Inflammatory macrophage treated with lipopolysaccharide for 1 hour (primary cell): ENCODE data around the gene PTS.
A peak's percentile ranks its signal among the peaks of the same experiment; 100 is the strongest.
"Not testable (repeated sequence)": the region's sequence is repeated elsewhere in the genome, so short reads cannot be mapped to it uniquely, and the experiment has no call there.

Experiments
- DNase-seq, 2 donors: peaks; one replicate each; pipeline ENCODE4 v3.0.0-alpha.2; 2020 to 2022

PTS gene

DNA sequence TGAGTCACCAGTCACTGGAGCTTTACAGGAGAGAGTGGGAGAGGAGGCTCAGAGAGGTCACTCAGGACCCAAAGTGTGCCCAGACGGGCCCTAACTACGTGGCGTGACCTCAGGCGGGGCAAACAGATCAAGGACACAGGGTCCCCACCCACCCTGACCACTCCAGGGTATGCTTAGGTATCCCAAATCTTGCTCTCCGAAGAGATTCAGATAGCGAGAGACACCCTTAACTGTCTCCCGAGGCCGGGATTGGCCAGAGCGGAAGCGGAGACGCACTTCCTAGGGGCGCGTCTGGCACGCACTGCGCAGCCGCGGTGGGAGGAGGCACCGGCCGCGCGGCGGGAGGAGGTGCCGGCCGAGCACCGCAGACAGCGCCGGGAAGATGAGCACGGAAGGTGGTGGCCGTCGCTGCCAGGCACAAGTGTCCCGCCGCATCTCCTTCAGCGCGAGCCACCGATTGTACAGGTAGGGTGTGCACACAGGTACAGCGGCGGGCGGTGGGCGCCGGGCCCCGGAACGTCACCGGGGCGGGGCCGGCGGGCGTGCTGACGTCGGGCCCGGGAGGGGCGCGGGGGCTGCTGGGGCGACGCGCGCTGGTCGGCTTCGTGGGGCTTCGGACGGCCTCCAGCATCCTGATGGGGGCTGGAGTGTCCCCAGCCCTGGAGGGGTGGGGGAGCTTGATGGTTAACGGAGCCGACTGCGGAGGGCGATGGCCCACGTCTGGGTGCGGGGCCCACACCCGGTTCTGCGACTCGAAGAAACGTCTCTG lies at the start of gene PTS:
TSS of gene PTS (plus strand) at position 367 of the 769 bp plus-strand sequence. CDS start at position 383, 16 bp downstream.
- peak; percentile 85 to 91 for DNase-seq

DNA sequence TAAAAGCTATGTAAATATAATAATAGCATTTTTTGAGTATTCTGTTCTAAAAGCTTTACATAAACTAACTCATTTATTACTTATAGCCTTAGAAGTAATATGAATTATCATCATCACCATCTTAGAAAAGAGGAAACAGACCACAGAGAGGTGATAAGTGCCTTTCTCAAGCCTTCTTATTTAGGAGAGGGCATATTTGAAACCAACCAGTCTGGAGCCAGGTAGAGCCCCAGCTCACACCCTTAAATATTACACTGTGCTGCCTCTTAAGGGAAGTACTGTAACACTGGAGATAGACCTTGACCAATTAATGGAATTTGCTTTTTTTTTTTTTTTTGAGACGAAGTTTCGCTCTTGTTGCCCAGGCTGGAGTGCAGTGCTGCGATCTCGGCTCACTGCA lies 48.6 kb upstream of the PTS start:
- DNase-seq, result no peak

DNA sequence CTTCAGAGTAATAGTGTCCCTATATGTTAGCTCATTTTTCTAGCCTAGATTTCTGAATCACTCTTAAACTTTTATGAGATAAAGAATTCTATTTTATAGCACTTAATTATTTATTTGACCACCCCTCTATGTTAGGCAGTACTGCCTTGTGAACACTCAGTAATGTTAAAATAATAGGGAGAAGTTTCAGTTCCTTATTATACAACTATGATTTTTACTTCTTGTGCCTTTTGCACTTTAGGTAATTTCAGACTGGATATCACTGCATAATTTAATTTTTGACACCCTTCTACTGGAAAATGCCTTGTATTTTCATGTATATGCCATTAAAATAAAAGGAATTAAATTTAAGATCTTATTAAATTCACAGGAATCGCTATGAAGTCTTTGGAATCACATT lies 47.8 kb upstream of the PTS start:
- DNase-seq, result no peak

DNA sequence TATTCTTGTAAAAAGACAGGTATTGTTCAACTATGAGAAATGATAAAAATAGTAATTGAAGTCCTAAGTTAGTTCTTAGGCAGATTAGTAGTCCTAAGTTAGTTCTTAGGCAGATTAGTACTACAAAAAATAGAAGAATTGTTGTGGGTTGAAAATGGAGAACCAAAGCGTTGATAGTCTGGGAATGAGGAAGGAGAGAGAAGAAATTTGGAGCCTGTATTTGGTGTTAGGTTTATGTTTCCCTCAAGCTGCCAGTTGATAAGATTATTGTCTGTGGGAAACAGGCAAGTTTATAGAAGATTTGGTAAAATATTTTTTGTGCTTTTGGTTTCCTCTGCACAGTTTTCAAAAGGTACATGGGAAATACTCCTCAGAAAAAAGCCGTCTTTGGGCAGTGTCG lies 47.3 kb upstream of the PTS start:
- peak in 1 of 2 donors; percentile 29 for DNase-seq

DNA sequence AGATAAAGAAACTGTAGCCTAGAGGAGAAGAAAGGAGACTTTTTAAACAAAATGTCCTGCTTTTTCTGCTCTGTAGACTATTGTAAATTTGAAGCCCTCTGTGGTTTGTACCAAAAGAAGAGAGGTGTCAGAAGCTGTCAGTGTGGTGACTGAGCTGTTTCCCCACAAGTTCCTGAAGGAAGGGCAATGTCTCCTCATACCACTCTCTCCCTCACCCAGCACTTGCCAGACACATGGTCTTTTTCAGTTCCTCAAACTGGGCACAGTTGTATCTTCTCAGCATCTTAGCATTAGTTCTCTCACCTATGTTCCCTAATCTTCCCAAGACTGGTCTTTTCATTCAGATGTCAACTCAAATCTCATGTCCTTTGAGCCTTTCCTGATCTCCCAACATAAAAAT lies 46.6 kb upstream of the PTS start:
- DNase-seq, result peak; percentile 52 to 54

DNA sequence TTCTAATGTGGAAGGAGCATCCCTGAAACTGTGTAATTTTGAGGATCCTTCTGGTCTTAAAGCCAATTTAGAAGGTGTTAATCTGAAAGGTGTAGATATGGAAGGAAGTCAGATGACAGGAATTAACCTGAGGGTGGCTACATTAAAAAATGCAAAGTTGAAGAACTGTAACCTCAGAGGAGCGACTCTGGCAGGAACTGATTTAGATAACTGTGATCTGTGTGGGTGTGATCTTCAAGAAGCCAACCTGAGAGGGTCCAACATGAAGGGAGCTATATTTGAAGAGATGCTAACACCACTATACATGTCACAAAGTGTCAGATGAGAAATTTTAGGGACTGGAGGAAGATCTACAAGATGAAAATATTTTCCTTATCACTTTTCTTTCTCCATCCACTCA lies 43.4 kb upstream of the PTS start:
- no peak for DNase-seq

DNA sequence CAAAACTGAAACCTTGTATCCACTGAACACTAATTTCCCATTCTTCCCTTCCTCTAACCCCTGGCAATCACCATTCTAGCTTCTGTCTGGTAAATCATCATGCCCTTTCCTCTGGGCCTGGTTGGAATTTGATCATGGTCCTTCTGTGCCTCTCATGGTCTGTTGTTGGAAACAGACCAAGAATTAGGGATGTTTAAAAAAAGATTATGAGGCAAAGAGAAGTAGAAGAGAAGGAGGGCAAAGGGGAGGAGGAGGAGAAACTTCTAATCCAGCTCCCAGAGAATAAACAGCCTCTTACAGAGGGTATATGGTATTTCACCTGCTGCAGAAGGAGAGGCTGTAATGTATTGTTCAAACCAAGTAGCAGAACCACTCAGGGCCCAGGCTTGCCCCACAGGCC lies 40.3 kb upstream of the PTS start:
- DNase-seq, result no peak

DNA sequence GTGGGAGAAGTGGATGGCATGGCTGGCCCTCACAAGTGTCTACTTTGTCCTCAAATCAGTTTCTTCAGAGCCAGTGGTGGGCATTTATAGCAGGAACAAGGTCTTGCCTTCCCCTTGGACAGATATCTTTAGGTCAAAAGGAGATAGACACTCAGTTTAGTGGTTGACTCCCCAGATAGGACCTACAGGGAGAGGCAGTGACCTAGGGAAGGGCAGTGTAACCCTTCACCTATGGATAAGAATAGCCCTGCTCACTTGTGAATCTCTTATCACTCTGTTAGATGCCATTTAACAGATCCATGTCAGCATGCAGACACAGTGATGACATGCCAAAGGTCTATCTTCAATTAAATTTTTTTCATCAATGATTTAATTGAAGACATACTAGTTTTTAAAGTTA lies 39.9 kb upstream of the PTS start:
- no peak for DNase-seq

DNA sequence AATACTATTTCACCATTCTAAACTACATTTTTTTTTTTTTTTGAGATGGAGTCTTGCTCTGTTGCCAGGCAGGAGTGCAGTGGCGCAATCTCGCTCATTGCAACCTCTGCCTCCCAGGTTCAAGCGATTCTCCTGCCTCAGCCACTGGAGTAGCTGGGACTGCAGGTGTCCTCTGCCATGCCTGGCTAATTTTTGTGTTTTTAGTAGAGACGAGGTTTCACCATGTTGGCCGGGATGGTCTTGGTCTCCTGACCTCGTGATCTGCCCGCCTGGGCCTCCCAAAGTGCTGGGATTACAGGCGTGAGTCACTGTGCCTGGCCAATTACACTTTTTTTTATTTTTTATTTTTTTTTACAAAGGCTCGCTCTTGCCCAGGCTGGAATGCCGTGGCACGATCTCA lies 31.1 kb upstream of the PTS start:
- not testable (repeated sequence) for DNase-seq

DNA sequence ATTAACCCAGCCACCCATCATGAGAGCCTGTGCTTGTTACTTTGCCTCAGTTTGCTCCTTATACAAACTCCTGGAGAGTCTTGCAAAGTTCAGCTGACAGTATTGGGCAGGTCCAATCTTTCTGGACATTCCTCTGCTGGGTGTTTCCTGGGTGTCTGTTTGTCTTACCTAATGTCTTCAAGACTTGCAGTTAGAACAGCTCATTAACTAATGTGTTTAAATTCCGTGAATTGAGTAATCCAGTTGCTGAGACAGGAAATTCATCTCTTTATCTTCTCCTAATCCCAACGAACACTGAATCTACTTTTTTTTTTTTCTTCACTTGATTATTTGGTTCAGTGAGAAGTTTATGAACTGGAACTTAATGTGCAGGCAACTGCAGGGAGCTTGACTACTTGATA lies 30.3 kb upstream of the PTS start:
- no peak for DNase-seq

DNA sequence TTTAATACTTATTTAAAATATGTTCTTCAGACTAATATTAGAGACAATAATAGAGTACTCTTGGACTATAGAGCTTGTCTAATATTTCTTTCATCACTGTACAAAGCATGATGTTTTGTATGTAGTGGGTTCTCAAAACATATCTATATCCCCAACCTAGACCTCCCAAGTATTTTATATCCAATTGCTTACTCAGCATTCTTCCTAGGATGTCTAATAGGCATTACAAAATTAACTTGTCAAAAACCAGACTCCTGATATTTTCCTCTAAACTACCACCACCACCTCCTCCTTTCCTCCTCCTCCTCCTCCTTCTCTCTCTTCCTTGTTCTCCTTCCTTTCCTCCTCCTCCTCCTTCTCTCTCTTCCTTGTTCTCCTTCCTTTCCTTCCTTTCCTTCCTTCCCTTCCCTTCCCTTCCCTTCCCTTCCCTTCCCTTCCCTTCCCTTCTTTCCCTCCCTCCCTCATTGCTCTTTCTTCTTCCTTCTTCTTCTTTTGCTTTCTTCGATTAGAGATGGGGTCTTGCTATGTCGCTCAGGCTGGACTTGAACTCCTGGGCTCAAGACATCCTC lies 29.6 kb upstream of the PTS start:
- no peak for DNase-seq

DNA sequence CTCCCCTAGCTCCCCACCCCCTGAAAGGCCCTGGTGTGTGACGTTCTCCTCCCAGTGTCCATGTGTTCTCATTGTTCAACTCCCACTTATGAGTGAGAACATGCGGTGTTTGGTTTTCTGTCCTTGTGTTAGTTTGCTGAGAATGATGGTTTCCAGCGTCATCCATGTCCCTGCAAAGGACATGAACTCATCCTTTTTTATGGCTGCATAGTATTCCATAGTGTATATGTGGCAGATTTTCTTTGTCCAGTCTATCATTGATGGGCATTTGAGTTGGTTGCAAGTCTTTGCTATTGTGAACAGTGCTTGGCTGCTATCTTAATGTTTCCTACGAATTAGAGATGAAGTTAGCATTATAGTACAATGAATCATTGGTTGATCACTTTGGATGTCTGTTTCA lies 27.1 kb upstream of the PTS start:
- DNase-seq, result not testable (repeated sequence)

DNA sequence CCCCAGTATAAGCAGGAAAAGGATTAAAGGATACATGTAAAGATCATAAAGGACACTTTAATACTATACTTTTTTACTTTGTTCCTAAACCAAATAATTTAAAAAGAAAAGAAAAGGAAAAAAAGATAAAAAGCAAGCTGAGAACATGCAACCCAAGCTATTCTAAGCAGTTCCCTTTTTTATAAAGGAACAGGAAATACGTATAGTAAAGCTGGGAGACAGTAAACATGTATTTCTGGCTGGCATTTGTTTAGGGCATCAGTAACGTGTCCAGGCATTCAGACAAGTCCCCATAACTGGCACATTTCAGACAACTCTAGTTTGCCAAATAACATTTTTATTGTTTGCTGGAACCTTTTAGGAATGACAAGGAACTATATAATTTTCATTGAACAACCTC lies 26.0 kb upstream of the PTS start:
- DNase-seq, result no peak

DNA sequence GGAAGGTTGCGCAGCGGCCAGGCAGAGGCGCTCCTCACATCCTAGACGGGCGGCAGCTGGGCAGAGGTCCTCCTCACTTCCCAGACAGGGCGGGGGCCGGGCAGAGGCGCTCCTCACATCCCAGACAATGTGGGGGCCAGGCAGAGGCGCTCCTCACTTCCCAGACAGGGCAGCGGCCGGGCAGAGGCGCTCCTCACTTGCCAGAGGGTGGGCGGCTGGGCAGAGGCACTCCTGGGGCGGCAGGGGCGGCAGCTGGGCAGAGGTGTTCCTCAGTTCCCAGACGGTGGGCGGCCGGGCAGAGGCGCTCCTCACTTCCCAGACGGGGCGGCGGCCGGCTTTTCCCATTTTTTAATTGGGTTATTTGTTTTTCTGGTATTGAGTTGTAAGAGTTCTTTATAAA lies 20.2 kb upstream of the PTS start:
- no peak for DNase-seq

DNA sequence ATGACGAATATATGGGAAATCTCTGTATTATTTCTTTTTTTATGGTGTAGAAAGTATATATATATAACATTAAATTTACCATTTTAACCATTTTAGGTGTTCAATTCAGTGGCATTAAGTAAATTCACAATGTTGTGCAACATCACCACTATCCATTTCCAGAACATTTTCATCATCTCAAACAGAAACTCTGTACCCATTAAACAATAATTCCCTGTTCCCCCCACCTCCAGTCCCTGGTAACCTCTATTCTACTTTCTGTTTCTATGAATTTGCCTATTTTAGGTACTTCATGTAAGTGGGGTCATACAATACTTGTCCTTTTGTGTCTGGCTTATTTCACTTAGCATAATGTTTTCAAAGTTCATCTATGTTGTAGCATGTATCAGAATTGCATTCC lies 15.3 kb upstream of the PTS start:
- DNase-seq, result no peak

DNA sequence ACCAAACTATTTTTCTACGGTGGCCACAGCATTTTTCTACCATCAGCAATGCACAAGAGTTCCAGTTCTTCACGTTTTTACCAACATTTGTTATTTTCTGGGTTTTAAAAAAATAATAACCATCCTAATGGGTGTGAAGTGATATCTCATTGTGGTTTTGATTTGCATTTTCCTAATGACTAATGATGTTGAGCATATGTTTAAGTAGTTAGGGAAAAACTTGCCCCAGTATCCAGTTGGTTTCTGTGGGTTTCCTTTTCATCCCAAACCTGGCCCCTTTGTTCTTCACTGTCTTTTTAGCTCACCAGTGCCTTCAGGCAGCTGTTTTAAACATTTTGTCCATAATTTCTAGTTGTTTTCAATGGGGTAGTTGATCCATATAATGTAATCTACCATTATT lies 14.7 kb upstream of the PTS start:
- DNase-seq, result no peak

DNA sequence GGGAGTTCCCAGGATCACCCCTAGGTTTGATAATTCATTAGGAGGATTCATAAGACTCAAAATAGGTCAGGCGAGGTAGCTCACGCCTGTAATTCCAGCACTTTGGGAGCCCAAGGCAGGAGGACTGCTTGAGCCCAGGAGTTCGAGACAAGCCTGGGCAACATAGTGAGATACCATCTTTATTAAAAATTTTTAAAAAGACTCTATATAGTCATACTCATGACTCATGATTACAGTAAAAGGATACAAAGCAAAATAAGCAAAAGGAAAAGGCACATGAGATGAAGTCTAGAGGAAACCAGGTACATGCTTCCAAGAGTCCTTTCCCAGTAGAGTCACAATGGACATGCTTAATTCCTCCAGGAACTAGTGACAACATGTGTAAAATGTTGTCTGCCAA lies 13.9 kb upstream of the PTS start:
- no peak for DNase-seq

DNA sequence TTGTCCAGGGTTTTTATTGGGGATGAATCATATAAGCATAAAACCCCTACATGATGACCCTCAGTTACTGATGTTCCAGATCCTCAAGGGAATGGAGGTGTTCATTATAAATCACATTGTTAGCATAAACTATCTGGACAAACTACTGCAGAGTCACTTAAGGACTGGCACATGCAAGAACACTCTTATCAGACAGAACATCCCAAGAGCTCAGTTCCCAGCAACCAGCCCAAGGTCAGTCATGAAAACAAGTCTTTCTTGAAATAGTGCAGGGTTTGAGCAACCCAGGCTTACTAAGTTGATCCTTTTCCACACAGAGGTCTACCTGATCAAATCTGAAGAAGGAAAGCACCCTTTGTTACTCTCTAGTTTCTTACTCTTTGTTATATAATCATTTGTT lies 13.5 kb upstream of the PTS start:
- no peak for DNase-seq

DNA sequence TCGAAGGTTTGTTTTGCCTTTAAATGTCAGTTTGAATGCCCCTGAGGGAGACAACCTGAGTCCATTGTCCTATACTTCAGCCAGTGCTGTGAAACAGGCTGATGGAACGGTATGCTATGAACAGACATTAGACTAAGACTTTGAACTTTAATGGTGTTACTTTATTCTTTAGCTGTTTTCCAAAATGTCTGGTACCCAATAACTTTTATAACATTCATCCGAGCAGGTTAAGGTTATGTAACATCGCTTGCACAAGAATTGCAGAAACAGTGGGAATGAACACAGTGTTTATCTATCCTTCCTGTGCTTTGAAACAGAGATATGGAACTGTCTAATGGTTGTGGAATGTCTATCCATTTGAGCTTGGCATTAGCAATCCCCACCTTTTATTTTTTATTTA lies 12.5 kb upstream of the PTS start:
- no peak for DNase-seq

DNA sequence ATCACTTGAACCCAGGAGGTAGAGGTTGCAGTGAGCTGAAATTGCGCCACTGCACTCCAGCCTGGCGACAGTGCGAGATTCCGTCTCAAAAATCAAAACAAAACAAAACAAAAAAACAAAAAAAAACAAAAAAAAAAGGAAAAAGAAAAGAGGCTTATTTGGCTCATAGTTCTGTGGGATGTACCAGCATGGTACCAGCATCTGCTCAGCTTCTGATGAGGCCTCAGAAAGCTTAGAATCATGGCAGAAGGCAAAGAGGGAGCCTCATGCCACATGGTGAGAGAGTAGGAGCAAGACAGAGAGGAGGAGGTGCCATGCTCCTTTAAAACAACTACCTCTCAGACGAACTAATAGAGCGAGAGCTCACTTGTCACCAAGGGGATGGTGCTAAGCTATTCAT lies 10.6 kb upstream of the PTS start:
- DNase-seq, result no peak

DNA sequence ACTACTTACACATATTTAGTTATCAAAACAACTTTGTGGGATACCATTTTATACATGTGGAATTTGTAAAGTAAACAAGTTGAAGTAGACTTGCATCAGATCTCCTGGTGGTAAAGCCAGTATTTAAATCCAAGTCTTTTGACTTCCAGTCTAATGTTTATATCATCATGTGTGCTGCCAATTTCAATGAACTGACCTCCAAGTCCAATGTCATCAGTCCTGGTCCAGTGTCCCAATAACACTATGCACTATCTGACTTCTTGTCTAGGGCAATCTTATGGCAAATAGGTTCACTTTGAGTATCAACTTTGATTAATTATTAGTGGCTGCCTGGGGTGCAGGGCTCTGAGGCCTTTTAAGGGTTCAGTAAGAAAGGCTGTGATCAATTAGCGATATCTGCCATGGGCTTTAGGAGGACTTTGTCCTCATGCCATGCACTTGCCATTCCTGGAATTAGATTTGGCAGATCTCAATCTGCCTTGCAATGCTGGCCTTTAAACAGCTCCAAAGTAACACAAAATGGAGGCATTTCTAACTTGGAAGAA lies 9.6 kb upstream of the PTS start:
- no peak for DNase-seq

DNA sequence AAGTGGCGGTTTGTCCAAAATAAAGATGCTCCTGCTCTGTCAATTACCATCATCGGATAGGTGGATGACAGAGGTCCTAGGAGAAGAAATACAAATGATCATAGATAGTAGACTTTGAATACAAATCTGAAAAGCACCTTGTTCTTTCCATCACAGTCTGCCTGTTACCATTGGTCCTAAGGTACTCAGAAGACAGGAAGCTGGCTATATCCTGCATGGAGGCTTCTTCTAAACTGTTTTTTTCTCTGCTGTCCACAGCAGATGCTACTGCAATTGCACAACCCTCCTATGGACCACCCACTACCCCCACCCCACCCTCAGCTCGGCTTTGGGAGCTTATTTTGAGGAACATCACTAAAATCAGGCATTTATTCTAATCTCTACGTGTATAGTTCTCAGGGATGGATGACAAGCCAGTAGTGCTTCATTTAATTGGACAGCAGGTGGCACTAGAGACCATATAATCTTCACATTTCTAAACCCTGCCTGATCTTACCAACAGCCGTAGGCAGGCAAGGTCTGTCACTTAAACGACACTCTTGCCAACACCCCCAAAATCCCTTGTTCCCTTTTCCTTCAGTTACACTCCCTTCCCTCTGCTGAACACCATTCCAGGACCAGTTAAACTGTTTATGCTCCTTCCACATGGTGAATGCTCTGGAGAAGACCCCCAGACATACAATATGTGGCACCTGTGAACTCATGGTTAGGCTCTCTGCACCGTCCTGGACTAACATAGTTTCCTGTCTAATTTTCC lies 6.6 kb upstream of the PTS start:
- DNase-seq, result peak; percentile 71 to 87

DNA sequence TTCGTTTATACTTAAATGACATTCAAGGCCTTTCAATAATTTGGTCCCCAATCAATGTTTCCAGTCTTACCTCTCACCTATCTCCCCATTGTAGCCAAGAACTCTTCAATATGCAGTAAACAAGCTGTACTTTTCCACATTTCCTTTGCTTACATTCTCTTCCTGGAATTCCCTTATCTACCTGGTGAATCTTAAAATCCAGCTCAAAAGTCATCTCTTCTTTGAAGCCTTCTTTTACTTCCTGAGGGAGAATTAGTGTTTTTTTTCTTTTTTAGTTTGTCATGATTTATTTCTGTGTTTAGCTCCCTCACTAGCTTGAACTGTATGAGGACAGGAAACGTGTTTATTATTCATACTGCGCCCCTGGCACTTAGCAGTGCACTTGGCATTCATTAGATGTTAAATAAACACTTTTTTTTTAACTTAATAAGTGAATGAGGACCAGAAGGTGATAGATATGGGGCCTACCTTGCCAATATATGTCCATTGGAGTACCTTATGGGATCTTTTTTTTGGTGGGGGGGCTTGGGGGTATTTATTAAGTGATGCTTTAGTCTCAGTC lies 4.9 kb upstream of the PTS start:
- DNase-seq, result no peak

DNA sequence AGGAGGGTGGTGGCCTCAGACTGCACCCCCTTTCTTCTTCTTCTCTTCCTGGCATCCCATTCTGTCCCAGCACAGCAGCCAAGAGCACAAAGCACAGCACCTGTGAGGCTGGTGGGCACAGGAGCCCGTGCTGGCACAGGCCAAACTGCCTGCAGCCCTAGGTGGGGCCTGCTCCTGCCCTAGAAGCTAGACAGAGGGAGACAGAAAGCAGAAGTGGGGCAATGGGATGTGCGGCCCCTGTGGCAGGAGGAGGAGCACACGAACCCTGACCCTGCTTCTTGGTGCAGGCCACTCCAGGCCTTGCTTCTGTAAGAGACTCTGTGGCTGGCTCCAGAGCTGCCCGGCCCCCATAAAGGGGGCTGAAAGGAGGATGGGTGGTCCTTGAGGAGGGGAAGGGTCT lies 3.9 kb upstream of the PTS start:
- no peak for DNase-seq
